HEK293T (cell line): Measurements from ENCODE around the gene NR6A1.

Source experiments
- CTCF ChIA-PET: fragments of 350-600 bp; formaldehyde crosslinking; extraction: SDS; loops from one replicate; lab custom pipeline; 2021; ENCODE audit warnings: antibody characterized with exemption, inconsistent platforms; lab: Yijun Ruan, JAX
- POLR2A ChIA-PET: fragments of 350-600 bp; formaldehyde crosslinking; extraction: SDS; loops from one replicate; lab custom pipeline; 2020; ENCODE audit warnings: antibody characterized with exemption, inconsistent platforms; lab: Yijun Ruan, JAX
- DNase-seq: peaks from one replicate; pipeline ENCODE4 v3.0.0; 2012; ENCODE audit warnings: mixed read lengths; ENCODE audit errors: extremely low spot score
- ARNT ChIP-seq: fragments of 450-650 bp; IDR thresholded peaks from 2 replicates; pipeline ENCODE4 v1.6.1; 2017; ENCODE audit warnings: mild to moderate bottlenecking
- BHLHE40 ChIP-seq: fragments of 450-650 bp; IDR thresholded peaks from 2 replicates; pipeline ENCODE4 v1.6.1; 2016; ENCODE audit warnings: mild to moderate bottlenecking, moderate library complexity, borderline replicate concordance
- CTBP1 ChIP-seq: fragments of 450-650 bp; IDR thresholded peaks from 2 replicates; pipeline ENCODE4 v1.6.1; 2016; ENCODE audit warnings: borderline replicate concordance
- ELF4 ChIP-seq: fragments of 450-650 bp; IDR thresholded peaks from 2 replicates; pipeline ENCODE4 v1.6.1; 2017; ENCODE audit warnings: antibody characterized with exemption
- FOXA1 ChIP-seq: fragments of 450-650 bp; IDR thresholded peaks from 2 replicates; pipeline ENCODE4 v1.6.1; 2016; ENCODE audit warnings: mild to moderate bottlenecking
- FOXK2 ChIP-seq: fragments of 450-650 bp; IDR thresholded peaks from 2 replicates; pipeline ENCODE4 v1.6.1; 2016; ENCODE audit warnings: mild to moderate bottlenecking
- FOXM1 ChIP-seq: fragments of 450-650 bp; IDR thresholded peaks from 2 replicates; pipeline ENCODE4 v1.6.1; 2017; ENCODE audit warnings: mild to moderate bottlenecking, borderline replicate concordance
- HDGF ChIP-seq: fragments of 450-650 bp; IDR thresholded peaks from 2 replicates; pipeline ENCODE4 v1.6.1; 2017; ENCODE audit warnings: antibody characterized with exemption, borderline replicate concordance
- L3MBTL2 ChIP-seq: fragments of 450-650 bp; conservative IDR thresholded peaks from 2 replicates; pipeline ENCODE4 v1.6.1; 2016; ENCODE audit warnings: mild to moderate bottlenecking
- LEF1 ChIP-seq: fragments of 450-650 bp; IDR thresholded peaks from 2 replicates; pipeline ENCODE4 v1.6.1; 2017; ENCODE audit warnings: mild to moderate bottlenecking, borderline replicate concordance
- NFRKB ChIP-seq: fragments of 450-650 bp; IDR thresholded peaks from 2 replicates; pipeline ENCODE4 v1.6.1; 2016; ENCODE audit warnings: mild to moderate bottlenecking, moderate library complexity
- SP1 ChIP-seq: fragments of 450-650 bp; IDR thresholded peaks from 2 replicates; pipeline ENCODE4 v1.6.1; 2017
- SUZ12 ChIP-seq: fragments of 450-650 bp; IDR thresholded peaks from 2 replicates; pipeline ENCODE4 v1.6.1; 2016; ENCODE audit warnings: mild to moderate bottlenecking
- TARDBP ChIP-seq: fragments of 450-650 bp; IDR thresholded peaks from 2 replicates; pipeline ENCODE4 v1.6.1; 2016
- ZNF384 ChIP-seq: fragments of 450-650 bp; IDR thresholded peaks from 2 replicates; pipeline ENCODE4 v1.6.1; 2016
- TF ChIP-seq, protein P1 (sequence below): fragments of 450-650 bp; IDR thresholded peaks from 2 replicates; pipeline ENCODE4 v1.6.1; 2016

The NR6A1 gene

DNA sequence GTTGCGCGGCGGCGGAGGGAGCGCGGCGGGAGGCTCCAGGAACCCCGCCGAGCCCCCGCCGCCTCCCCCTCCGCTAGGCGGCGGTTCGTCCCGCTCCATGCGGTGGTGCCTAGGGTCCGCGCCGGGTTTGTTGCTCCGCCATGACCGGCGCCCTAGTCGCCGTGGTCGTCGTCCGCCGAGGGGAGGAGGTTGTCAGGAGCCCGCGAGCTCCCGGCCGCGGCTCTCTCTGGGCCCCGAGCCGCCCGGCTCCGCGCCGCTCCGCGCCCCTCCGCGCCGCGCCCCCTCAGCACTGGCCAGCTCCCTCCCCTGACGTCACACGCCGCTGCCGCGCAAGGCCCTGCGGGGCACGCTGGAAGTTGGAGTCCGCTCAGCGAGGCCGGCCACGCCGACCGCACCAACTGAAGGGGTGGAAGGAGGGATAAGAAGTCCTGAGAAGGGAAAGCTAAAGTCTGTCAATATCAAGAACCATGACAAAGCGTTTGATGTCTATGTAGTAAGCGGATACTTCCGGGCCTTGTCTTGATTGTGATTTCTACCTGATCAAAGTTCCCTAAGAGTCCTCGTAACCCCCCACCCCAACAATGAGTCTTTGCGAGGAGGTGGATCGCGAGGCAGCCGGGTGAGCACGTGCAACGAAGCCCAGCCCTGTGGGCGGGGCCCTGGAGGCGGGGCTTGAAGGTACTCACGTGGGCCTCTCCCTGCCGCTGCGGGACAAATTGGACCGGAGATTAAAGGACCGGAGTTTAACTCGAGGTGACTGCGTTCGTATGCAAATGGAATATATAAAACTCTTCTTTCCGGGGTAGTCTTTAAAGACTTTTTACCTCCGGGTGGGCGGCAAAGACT, at the start of gene NR6A1:
NR6A1 (minus strand) TSS at position 291 of the 846 bp plus-strand sequence.
- TF ChIP-seq LEF1 (no peak; the same call in 1 of the 2 replicates), NFRKB (no peak), ARNT (no peak), BHLHE40 (peak; percentile 94), CTBP1 (peak; percentile 17; the same call in 1 of the 2 replicates), ELF4 (peak; percentile 49; the same call in 1 of the 2 replicates), FOXM1 (peak; percentile 73), HDGF (no peak), FOXA1 (no peak), ZNF384 (no peak), L3MBTL2 (peak; percentile 77)
- ChIA-PET POLR2A (interaction anchor here (0.6 to 4.2 kb wide), 10 partner anchors 8 to 470 kb away, joined by 3 to 24 read pairs (median 4); partner anchors contain the start of genes ARPC5L, HSPA5, RPL35 and WDR38), CTCF (interaction anchor here (0.7 to 9.5 kb wide), 5 partner anchors 53 to 406 kb away, joined by 3 to 244 read pairs (median 6); partner anchors contain the start of genes ARPC5L, RPL35 and WDR38)
- DNase-seq = peak; percentile 93

DNA sequence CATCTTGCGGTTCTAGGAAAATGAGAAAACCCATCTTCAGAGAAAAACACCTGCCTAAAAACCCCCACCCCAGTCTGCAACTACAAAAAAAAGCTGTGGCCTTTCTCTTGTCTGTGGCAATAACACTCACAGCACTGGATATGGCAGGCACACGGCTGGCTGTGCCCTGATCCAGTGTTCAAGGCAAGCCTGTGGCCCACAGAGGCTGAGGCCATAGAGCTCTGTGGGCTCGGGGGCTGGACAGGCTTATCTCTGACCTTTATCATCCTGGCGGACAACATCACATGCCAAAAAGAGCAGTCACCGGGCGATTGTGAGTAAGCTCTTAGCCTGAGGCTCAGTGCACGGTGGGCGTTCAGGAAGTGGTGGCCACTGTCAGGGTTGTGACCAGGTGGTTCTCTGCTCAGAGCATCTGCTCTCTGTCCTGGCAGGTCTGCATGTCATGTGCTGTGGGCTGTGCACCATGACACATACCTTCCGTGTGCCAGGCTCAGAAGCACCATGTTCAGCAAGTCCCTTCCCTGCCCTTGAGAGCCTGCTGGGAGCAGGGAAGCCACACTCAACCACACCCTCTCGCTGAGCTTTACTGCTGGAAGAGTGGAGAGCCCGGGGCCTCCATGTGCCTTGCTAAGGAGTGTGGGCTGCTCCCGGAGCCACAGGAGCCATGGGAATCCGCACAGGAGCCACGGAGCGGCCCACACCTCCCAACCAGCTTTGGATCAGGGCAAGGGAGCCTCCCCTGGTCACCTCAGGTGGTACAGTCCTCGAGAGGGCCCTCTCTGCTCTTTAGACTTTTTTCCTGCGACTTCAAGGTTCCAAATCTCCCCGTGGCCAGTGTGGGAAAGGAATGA, 47.5 kb upstream of the NR6A1 start:
- peak; percentile 39 for DNase-seq
- ChIA-PET POLR2A (interaction anchor here (0.9 to 1.5 kb wide), 3 partner anchors 8 to 40 kb away, joined by 3 to 4 read pairs (median 3); no protein-coding TSS in a partner anchor), CTCF (interaction anchor here (0.8 to 1.4 kb wide), 3 partner anchors 19 to 543 kb away, joined by 3 read pairs; no protein-coding TSS in a partner anchor)
- TF ChIP-seq LEF1 (no peak), FOXM1 (no peak)
- TF ChIP-seq, protein P1, sequence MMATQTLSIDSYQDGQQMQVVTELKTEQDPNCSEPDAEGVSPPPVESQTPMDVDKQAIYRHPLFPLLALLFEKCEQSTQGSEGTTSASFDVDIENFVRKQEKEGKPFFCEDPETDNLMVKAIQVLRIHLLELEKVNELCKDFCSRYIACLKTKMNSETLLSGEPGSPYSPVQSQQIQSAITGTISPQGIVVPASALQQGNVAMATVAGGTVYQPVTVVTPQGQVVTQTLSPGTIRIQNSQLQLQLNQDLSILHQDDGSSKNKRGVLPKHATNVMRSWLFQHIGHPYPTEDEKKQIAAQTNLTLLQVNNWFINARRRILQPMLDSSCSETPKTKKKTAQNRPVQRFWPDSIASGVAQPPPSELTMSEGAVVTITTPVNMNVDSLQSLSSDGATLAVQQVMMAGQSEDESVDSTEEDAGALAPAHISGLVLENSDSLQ = no peak

- ChIA-PET POLR2A (no interaction called here), CTCF (no interaction called here)
- TF ChIP-seq LEF1 (no peak), ZNF384 (no peak), ELF4 (no peak), FOXM1 (no peak), NFRKB (no peak), HDGF (no peak), CTBP1 (no peak), FOXA1 (no peak), SP1 (no peak), TARDBP (no peak), L3MBTL2 (no peak), FOXK2 (no peak), ARNT (no peak), BHLHE40 (no peak), SUZ12 (no peak)
- TF ChIP-seq, protein P1 = no peak
- DNase-seq = no peak
Measured at GRCh38 chr9:124815601-124816000, 44.5 kb upstream of the NR6A1 start.

GRCh38 chr9:124814164-124814535, 43.0 kb upstream of the NR6A1 start:
- CTCF ChIA-PET = interaction anchor here (1.9 to 2.0 kb wide), 2 partner anchors 37 to 39 kb away, joined by 7 to 9 read pairs; partner anchors contain the start of genes OLFML2A and WDR38

More at GRCh38 chr9:124814164-124814535, 43.0 kb upstream of the NR6A1 start:
- no peak for DNase-seq
- POLR2A ChIA-PET = interaction anchor here (1.2 to 1.5 kb wide), 3 partner anchors 35 to 47 kb away, joined by 4 to 7 read pairs (median 4); partner anchors contain the start of genes ARPC5L, RPL35 and WDR38
- no peak for TF ChIP-seq NFRKB
- no peak for TF ChIP-seq TARDBP
- TF ChIP-seq SUZ12 = no peak
- TF ChIP-seq BHLHE40 = no peak
- no peak for TF ChIP-seq CTBP1
- no peak for TF ChIP-seq L3MBTL2
- no peak for TF ChIP-seq HDGF
- no peak for TF ChIP-seq ZNF384
- no peak for TF ChIP-seq FOXK2
- TF ChIP-seq SP1 = no peak
- TF ChIP-seq ELF4 = no peak
- no peak for TF ChIP-seq FOXM1
- TF ChIP-seq FOXA1 = no peak
- TF ChIP-seq ARNT = no peak
- no peak for TF ChIP-seq LEF1
- TF ChIP-seq, protein P1 = no peak
